NK-92 (cell line): Measurements from ENCODE around the gene KLRC2.
"Not testable (repeated sequence)": the region's sequence is repeated elsewhere in the genome, so short reads cannot be mapped to it uniquely, and the experiment has no call there.

Experiments used
- DNase-seq: peaks from one replicate; lab custom pipeline; 2025; ENCODE audit not compliant: unreplicated experiment; lab: John Stamatoyannopoulos, UW

KLRC2 gene

DNA sequence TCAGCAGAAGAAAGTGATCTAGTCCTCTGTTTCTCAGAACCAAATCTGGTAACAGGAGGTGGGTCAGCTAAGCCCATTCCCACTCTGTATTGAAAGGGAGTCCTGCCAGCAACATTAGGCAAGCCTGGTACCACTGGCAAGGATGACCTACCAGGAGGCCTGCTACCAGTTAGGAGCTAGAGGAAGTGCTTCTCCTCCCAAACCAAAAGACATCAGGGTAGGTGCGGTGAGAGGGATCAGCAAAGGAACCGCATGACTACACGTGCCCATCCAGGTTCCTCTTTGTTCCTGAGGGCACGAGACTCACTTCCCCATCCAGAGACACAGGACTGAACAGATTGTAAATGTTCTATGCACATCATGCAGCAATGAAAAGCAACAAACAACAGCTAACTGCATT is 29.1 kb downstream of the KLRC2 start:
- DNase-seq, result no peak

DNA sequence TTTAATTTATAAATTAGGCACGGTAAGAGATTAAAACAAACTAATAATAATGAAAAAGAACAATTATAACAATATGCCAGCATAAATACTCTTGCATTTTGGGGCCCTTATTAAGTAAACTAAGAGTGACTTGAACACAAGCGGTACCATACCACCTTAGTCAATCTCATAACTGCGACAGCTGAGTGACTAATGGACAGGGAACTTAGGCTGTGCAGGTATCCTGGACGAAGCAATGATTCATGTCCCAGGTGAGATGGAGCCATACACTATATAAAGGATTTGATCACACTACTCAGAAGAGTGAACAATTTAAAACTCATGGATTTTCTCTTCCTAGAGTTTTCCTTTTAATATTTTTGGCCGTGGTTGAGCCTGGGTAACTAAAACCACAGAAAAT is 30.5 kb downstream of the KLRC2 start:
- no peak for DNase-seq

GRCh38 chr12:10404798-10405197 is 31.0 kb downstream of the KLRC2 start:
- DNase-seq, result no peak

DNA sequence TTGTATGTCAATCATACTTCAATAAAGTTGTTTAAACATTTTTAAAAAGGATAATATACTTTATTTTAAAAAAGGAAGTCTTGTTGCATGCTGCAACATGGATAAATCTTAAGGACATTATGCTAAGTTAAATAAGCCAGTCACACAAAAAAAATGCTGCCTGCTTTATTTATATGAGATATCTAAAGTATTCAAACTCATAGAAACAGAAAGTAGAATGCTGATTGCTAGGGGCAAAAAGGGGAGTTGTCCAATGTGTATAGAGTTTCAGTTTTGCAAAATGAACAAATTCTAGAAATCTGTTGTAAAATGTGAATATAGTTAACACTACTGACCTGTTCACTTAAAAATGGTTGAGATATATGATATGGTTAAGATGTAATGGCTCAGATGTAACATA is 35.0 kb downstream of the KLRC2 start:
- DNase-seq, result no peak

DNA sequence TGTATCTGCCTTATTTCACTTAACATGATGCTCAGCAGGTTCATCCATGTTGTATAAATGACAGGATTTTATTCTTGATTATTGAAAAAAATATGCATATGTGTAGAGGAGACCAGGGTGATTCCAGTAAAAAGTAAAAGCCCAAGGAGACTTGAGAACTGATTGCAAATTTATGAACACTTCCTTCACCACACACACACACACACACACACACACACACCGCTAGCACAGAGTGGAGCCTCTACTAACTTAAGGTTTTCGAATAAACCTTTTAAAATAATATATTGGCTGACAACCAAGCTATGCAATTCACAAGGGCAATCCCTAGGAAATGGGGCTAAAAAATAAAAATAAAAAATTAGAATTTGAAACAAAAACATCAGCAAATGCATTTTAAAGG is 37.6 kb downstream of the KLRC2 start:
- DNase-seq, result no peak

- no peak for DNase-seq
These were observed 38.5 kb downstream of the KLRC2 start for GRCh38 chr12:10397296-10397695.

DNA sequence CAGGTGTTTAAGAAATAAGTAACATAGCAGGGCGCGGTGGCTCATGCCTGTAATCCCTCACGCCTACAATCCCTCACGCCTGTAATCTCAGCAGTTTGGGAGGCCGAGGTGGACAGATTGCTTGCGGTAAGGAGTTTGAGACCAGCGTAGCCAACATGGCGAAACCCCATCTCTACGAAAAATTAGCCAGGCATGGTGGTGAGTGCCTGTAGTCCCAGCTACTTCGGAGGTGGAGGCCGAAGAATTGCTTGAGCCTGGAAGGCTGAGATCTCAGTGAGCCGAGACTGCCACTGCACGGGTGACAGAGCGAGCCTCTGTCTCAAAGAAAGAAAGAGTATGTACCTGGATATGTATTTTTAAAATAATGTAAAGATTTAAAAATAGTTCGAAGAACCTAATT is 39.6 kb downstream of the KLRC2 start:
- DNase-seq, result not testable (repeated sequence)

DNA sequence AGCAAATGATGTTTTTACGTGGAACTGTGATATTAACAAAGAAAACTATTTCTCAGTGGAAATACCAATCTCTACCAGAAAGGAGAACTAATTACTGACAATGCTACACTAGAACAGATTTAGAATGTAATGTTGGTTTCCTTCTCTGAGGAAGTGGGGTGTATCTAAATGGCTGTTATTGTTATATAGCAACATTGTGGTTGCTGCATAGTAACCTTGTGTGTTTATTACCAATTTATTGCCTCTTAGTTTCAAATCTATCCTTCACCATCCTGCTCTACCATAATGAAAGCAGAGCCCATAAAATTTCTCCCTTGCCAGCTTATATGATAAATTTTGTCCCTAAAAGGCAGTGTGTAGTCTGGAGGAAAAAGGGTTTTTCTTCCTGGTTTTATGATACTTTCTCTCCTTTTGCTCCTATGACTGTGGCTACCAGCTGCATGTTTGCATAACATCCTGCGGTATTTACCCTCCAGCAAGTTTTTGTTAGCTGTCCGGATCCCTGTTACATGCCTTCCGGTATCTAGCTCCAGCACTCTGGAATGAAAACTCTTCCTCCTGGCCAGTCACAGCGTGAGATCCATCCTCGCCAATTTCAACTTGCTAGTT is 40.3 kb downstream of the KLRC2 start:
- DNase-seq, result no peak

DNA sequence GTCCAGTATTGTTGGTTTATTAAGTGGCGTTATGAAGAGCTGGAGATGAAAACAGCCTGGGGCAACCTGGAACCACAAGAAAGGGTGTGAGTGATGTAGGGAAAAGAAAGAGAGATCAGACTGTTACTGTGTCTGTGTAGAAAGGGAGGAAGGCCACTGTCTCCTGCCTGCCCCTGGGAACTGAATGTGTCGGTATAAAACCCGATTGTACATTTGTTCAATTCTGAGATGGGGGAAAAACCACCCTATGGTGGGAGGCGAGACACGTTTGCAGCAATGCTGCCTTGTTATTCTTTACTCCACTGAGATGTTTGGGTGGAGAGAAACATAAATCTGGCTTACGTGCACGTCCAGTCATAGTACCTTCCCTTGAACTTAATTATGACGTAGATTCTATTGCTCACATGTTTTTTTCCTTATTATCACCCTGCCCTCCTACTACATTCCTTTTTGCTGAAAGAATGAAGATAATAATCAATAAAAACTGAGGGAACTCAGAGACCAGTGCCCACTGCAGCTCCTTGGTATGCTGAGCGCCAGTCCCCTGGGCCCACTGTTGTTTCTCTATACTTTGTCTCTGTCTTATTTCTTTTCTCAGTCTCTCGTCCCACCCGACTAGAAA is 41.2 kb downstream of the KLRC2 start:
- DNase-seq, result not testable (repeated sequence)

DNA sequence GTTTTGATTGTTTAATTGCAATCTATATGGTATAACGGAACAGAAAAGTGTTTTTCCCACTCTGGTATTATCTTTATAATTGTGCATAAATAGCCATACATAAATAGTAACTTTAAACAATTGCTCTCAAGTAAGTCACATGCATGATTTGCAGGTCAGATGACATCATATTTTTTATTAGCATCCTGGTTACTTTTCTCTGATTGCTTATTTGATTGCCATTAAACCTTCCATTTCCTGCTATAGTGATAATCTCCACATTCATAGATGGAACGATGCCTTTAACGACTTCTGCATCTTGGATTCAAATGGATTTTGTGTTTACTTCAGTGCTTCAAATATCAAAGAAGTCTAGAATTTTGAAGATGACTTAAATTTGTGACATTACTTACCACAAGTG is 42.5 kb downstream of the KLRC2 start:
- DNase-seq, result no peak

DNA sequence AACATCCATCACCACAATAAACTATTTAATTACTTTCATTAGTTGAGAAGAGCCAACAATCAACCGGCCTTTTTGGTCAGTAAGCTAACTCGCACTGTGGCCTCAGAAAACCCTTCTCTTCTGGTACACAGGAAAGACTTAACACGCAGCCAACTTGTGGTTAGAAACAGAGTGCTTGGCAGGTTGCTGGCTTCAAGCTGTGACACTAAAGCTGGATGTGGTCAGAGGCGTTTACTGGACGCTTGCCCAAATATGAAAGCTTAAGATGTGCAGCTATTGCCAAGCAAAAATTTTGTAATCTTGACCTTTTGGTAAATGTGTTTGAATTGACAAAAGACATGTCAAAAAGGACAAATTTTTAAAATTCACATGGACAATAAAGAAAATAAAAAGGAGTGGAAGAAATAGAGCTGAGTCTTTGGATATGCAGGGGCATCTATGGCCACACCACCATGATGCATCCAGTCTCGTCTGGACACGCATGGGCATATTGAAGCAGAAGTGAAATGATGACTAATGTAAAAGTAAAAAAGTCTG is 43.3 kb downstream of the KLRC2 start:
- no peak for DNase-seq

GRCh38 chr12:10390991-10391390 is 44.8 kb downstream of the KLRC2 start:
- DNase-seq, result not testable (repeated sequence)

- DNase-seq, result no peak
These were observed 45.9 kb downstream of the KLRC2 start, which contains the start of gene KLRK1 for GRCh38 chr12:10389904-10390303. KLRK1 (minus strand) TSS chr12:10390041; CDS start chr12:10388810, 1,231 bp downstream.

DNA sequence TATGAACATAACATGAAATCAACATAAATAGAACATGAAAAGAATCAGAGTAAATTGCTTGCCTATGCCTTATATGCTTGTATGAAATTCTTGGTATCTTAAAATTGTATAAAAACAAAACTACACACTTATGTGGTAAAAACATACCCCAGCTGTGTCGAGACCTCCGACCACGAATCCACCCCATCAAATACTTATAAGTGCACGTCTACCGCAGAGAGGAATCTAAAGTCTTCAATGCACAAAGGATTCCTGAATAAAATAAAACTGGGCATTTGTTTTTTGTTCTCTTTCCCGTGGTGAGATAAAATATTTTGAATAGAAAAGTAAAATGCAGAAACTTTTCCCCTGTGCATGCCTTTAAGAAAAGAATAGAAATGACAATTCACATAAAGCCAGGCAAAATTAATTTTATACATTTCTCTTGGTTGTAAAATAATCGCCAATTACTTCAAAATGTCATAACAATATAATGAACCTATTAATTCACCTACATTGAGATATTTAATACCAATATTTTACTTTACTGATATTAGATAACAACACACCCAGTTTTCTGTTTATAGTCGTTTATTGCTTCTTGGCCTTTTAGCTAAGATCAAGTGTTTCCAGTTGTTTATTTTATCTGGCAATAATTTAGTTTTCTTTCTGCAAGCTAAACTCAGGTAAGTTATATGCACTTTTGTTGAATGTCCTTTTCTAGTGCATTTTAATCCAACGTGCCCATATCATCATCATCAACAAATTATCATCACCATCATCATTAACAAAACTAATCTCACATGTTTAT is 47.0 kb downstream of the KLRC2 start:
- no peak for DNase-seq

DNA sequence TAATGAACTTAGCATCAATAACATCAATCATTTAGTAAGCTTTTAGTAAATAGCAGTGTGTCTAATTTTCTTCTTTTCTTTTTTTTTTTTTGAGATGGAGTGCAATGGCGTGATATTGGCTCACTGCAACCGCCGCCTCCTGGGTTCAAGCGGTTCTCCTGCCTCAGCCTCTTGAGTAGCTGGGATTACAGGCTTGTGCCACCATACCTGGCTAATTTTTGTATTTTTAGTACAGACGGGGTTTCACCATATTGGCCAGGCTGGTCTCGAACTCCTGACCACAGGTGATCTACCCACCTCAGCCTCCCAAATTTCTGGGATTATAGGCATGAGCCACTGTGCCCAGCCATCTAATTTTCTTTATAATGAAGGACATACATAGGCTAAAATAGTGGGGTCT is 48.3 kb downstream of the KLRC2 start:
- not testable (repeated sequence) for DNase-seq

- DNase-seq, result no peak
These were observed 49.0 kb downstream of the KLRC2 start for GRCh38 chr12:10386857-10387256.

- DNase-seq, result no peak
These were observed 50.6 kb downstream of the KLRC2 start for GRCh38 chr12:10385166-10385613.

DNA sequence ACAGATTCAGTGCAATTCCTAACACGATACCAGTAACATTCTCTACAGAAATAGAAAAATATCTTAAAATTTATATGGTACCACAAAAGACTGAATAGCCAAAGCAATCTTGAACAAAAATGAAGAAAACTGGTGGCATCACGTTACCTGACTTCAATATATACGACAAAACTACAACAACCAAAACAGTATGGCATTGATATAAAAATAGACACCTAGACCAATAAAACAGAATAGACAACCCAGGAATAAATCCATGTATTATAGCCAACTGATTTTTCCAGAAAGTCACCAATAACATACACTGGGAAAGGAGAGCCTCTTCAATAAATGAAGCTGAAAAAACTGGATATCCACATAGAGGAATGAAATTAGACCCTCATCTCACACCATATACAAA is 51.6 kb downstream of the KLRC2 start:
- DNase-seq, result no peak

- DNase-seq, result no peak
These were observed 53.7 kb downstream of the KLRC2 start for GRCh38 chr12:10381928-10382628.
